ENCODE results near the gene CFAP410. TPM values are rescaled to one million over a fixed set of nuclear protein-coding genes. Genes with fewer than 3 reads are reported as not detected.

The CFAP410 gene
- total and polyA plus RNA-seq, 2 donors (not counting 3 experiments of a cell fraction or from before 2014, with no cell fraction given) = 7.2 to 12.2 TPM

- Histone ChIP-seq H3K9ac (replicated peaks; ENCODE audit: extremely low read depth, insufficient read depth, low read length) (no peak overlapping the region), H3K4me1 (ENCODE audit: control insufficient read depth, extremely low read depth, insufficient read depth, low read length) (peaks cover 14% of the 10 kb centered on the region), H3K4me3 (replicated peaks in 1 of 3; ENCODE audit: insufficient read depth in 1 of 3, low read depth in 1 of 3, low read length in 3 of 3) (no peak overlapping the region), H3K9me1 (replicated peaks; ENCODE audit: control insufficient read depth, extremely low read depth, insufficient read depth, low read length) (no peaks in the 10 kb centered on the region), H3K79me2 (ENCODE audit: control insufficient read depth, insufficient read depth, low read length) (no peaks in the 10 kb centered on the region), H3K27me3 (ENCODE audit: control insufficient read depth in 2 of 2, insufficient read depth in 2 of 2, low read length in 2 of 2) (no peaks in the 10 kb centered on the region), H3K27ac (ENCODE audit: insufficient read depth, low read depth, low read length) (no peak overlapping the region), H3K36me3 (ENCODE audit: control insufficient read depth in 2 of 2, extremely low read depth in 1 of 2, insufficient read depth in 2 of 2, low read length in 2 of 2) (no peaks in the 10 kb centered on the region), H2AFZ (ENCODE audit: low read depth, low read length) (no peak overlapping the region), H3K4me2 (ENCODE audit: insufficient read depth, low read length) (no peak overlapping the region), H3K9me3 (replicated peaks; ENCODE audit: control insufficient read depth, insufficient read depth, low read length) (no peaks in the 10 kb centered on the region), H4K20me1 (replicated peaks; ENCODE audit: control insufficient read depth, extremely low read depth, insufficient read depth, low read length) (no peaks in the 10 kb centered on the region)
- TF ChIP-seq CTCF (IDR thresholded peaks at IDR 0.05; ENCODE audit: extremely low read depth in 1 of 2, insufficient read depth in 1 of 2, low read depth in 1 of 2, low read length in 2 of 2) (no peak), FOS (IDR thresholded peaks at IDR 0.05; ENCODE audit: borderline replicate concordance, insufficient read depth, low read length) (no peak), POLR2A (IDR thresholded peaks at IDR 0.05; ENCODE audit: low read depth, low read length) (no peak), MYC (IDR thresholded peaks at IDR 0.05; ENCODE audit: low read depth, low read length) (no peak), JUN (IDR thresholded peaks at IDR 0.05; ENCODE audit: borderline replicate concordance, insufficient read depth, insufficient read length, low read depth) (no peak), EZH2 (IDR thresholded peaks at IDR 0.05; ENCODE audit: borderline replicate concordance, low read depth, low read length, severe bottlenecking) (no peak), POLR2AphosphoS5 (IDR thresholded peaks at IDR 0.05; ENCODE audit: insufficient read depth, low read depth, low read length) (no peak), GATA2 (IDR thresholded peaks at IDR 0.05; ENCODE audit: insufficient read depth, insufficient read length, low read depth, low read length) (no peak)
- CTCF ChIA-PET = no interaction called here
- no peak for FAIRE-seq
- dilution Hi-C loops (cut with MboI; ENCODE audit: extremely low pct_ligation_motif_present, low sequenced_read_pairs) (no loop called here), intact Hi-C loops (cut with micrococcal nuclease) (no loop called here)
- POLR2A ChIA-PET = no interaction called here
- BruUV-seq (replicated peaks) = no TSS peak
- no peak for DNase-seq (ENCODE audit: low read depth, low spot score)
These were observed 3.7 kb downstream of the CFAP410 start for GRCh38 chr21:44335266-44336059.

Data from endothelial cell of umbilical vein (primary cell).